ENCODE data around the gene SLC22A17. TPM values are rescaled to one million over a fixed set of nuclear protein-coding genes. Genes with fewer than 3 reads are reported as not detected.

The SLC22A17 gene
- total RNA-seq, 1 experiment from 2014 or later, result 5.9 TPM

DNA sequence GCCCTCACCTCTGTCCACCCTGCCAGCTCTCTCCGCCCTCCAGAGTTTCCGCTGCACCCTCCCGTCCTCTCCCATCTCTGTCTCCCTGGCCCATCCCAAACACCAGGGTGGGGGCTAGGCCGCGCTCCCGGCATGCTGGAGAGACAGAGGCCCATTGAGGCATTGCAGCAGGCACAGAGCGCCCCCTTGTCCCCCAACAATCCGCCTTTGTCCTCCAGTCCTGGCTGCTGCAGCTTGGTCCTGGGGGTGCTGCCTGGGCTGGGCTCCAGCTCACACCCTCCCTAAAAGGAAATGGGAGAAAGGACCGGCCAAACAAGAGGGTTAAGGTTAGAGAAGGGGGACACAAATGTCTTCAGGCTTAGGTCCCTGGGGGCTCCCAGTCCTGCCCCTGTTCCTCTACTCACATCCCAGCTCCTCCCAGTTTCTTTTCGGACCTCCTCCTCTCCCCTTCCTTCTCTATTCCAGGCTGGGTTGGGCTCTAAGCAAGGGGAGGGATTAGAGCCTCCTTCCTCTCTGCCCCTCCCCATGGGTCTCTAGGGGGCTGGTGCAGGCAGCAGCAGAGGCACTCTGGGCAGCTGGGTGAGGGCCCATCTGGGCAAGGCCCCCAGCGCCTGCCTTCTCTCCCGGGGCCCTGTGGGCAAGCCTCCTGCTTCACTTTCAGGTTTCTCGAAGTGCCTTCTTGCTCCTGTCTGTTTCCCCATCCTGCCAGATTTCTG, 24.0 kb upstream of the SLC22A17 start, which contains the start of gene CMTM5:
CMTM5 (plus strand) TSS at position 565 of the 716 bp plus-strand sequence. CDS start 206 bp downstream, outside the sequence.
- Histone ChIP-seq H3K27ac (ENCODE audit: low read depth, low read length) (no peak within 1 kb of the TSS), H3K9me2 (ENCODE audit: insufficient read depth) (no peaks in the 10 kb centered on the region), H3K79me2 (ENCODE audit: insufficient read depth, low read length) (no peaks in the 10 kb centered on the region), H2AFZ (ENCODE audit: low read depth, low read length, poor library complexity, severe bottlenecking) (no peak within 1 kb of the TSS), H4K20me1 (ENCODE audit: insufficient read depth) (no peaks in the 10 kb centered on the region), H3K4me3 (replicated peaks in 1 of 2; ENCODE audit: low read depth in 1 of 2, low read length in 2 of 2) (no peak within 1 kb of the TSS), H3K9me3 (ENCODE audit: control insufficient read depth in 1 of 2, insufficient read depth in 1 of 2, low read depth in 1 of 2, low read length in 2 of 2) (no peaks in the 10 kb centered on the region), H3K9ac (ENCODE audit: low read length) (no peak within 1 kb of the TSS), H3K4me2 (ENCODE audit: low read length) (no peak within 1 kb of the TSS), H3K27me3 (ENCODE audit: insufficient read depth, low read length) (0 out of 2 replicates have a peak, but pooled peaks cover 6% of the 10 kb centered on the region), H3K36me3 (ENCODE audit: control insufficient read depth in 1 of 2, insufficient read depth in 2 of 2, low read length in 2 of 2) (no peaks in the 10 kb centered on the region), H3K4me1 (ENCODE audit: control insufficient read depth in 1 of 2, insufficient read depth in 2 of 2, low read length in 2 of 2) (no peaks in the 10 kb centered on the region)
- intact Hi-C loops (cut with micrococcal nuclease), result no loop called here
- ChIA-PET POLR2A (no interaction called here), RAD21 (ENCODE audit: low non-redundant PET in 1 of 2, low total read pairs in 2 of 2, uncharacterized antibody in 2 of 2, unreplicated experiment in 2 of 2) (interaction anchor here in 1 of 2 experiments (0.5 kb wide), 1 partner anchor 16 kb away, joined by 4 read pairs; no protein-coding TSS in a partner anchor), CTCF (no interaction called here)
- TF ChIP-seq CEBPB (IDR thresholded peaks at IDR 0.05; ENCODE audit: low read depth), result no peak
- no peak for TF ChIP-seq CTCF (IDR thresholded peaks at IDR 0.05 in 2 of 3, conservative IDR thresholded peaks at IDR 0.05 in 1 of 3; ENCODE audit: borderline replicate concordance in 1 of 3, insufficient read depth in 1 of 3, low read depth in 2 of 3, low read length in 2 of 3)
- no peak for TF ChIP-seq CBX3 (IDR thresholded peaks at IDR 0.05; ENCODE audit: low read depth)
- no peak for TF ChIP-seq ELF1 (IDR thresholded peaks at IDR 0.05; ENCODE audit: borderline replicate concordance, low read depth)
- TF ChIP-seq EZH2phosphoT487 (IDR thresholded peaks at IDR 0.05; ENCODE audit: borderline replicate concordance), result no peak
- no peak for TF ChIP-seq YY1 (IDR thresholded peaks at IDR 0.05; ENCODE audit: extremely low read depth, insufficient replicate concordance, low read depth, low read length)
- TF ChIP-seq ZFX (IDR thresholded peaks at IDR 0.05), result no peak
- no peak for TF ChIP-seq RAD21 (IDR thresholded peaks at IDR 0.05; ENCODE audit: low read depth)
- TF ChIP-seq, protein P1, sequence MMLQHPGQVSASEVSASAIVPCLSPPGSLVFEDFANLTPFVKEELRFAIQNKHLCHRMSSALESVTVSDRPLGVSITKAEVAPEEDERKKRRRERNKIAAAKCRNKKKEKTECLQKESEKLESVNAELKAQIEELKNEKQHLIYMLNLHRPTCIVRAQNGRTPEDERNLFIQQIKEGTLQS (IDR thresholded peaks at IDR 0.05), result no peak
- TF ChIP-seq SRF (IDR thresholded peaks at IDR 0.05; ENCODE audit: low read depth), result no peak
- TF ChIP-seq, protein P2, sequence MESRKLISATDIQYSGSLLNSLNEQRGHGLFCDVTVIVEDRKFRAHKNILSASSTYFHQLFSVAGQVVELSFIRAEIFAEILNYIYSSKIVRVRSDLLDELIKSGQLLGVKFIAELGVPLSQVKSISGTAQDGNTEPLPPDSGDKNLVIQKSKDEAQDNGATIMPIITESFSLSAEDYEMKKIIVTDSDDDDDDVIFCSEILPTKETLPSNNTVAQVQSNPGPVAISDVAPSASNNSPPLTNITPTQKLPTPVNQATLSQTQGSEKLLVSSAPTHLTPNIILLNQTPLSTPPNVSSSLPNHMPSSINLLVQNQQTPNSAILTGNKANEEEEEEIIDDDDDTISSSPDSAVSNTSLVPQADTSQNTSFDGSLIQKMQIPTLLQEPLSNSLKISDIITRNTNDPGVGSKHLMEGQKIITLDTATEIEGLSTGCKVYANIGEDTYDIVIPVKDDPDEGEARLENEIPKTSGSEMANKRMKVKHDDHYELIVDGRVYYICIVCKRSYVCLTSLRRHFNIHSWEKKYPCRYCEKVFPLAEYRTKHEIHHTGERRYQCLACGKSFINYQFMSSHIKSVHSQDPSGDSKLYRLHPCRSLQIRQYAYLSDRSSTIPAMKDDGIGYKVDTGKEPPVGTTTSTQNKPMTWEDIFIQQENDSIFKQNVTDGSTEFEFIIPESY (IDR thresholded peaks at IDR 0.05; ENCODE audit: extremely low read depth, insufficient replicate concordance, low read length), result no peak
- no TSS peak for BruUV-seq (replicated peaks)
- ATAC-seq, result no peak
- no peak for DNase-seq (ENCODE audit: low read depth, low spot score)
